HCT116 (cell line): Measurements from ENCODE around the gene TPT1.

Experiments
- CEBPB ChIP-seq: IDR thresholded peaks from 2 replicates; pipeline ENCODE4 v1.6.1; 2012; ENCODE audit warnings: low read depth
- CTCF ChIP-seq, 3 experiments: fragments of 200-600 bp in 1 of 3; sonication (generic) in 1 of 3; IDR thresholded peaks in 2 of 3; conservative IDR thresholded peaks in 1 of 3; 2 replicates each; pipeline ENCODE4 v1.5.1; 2012 to 2017; ENCODE audit warnings: low read depth in 2 of 3, low read length in 2 of 3, antibody characterized with exemption in 1 of 3, borderline replicate concordance in 1 of 3, control low read depth in 1 of 3, mild to moderate bottlenecking in 1 of 3, mixed read lengths in 1 of 3, mixed run types in 1 of 3, moderate library complexity in 1 of 3; ENCODE audit not compliant: insufficient read depth in 1 of 3
- EGR1 ChIP-seq: IDR thresholded peaks from 2 replicates; pipeline ENCODE4 v1.6.1; 2012; ENCODE audit warnings: low read depth
- EZH2 ChIP-seq: fragments of 200-600 bp; sonication (generic); IDR thresholded peaks from 2 replicates; pipeline ENCODE4 v1.6.1; 2017; ENCODE audit warnings: antibody characterized with exemption, mixed run types
- EZH2phosphoT487 ChIP-seq: fragments of 200-600 bp; IDR thresholded peaks from 2 replicates; pipeline ENCODE4 v1.6.1; 2018; ENCODE audit warnings: antibody characterized with exemption, borderline replicate concordance
- JUND ChIP-seq: IDR thresholded peaks from 2 replicates; pipeline ENCODE4 v1.6.1; 2012
- MAX ChIP-seq: IDR thresholded peaks from 2 replicates; pipeline ENCODE4 v1.6.1; 2012
- POLR2A ChIP-seq: IDR thresholded peaks from 2 replicates; pipeline ENCODE4 v1.7.0; 2011; ENCODE audit warnings: borderline replicate concordance; ENCODE audit not compliant: insufficient read depth, insufficient read length; ENCODE audit errors: extremely low read depth
- POLR2AphosphoS5 ChIP-seq: IDR thresholded peaks from 2 replicates; pipeline ENCODE4 v1.6.1; 2011; ENCODE audit warnings: mild to moderate bottlenecking, low read depth, low read length, moderate library complexity
- RAD21 ChIP-seq: IDR thresholded peaks from 2 replicates; pipeline ENCODE4 v1.6.1; 2012; ENCODE audit warnings: low read depth, mild to moderate bottlenecking
- REST ChIP-seq: IDR thresholded peaks from 2 replicates; pipeline ENCODE4 v1.6.1; 2012; ENCODE audit warnings: low read depth
- YY1 ChIP-seq: IDR thresholded peaks from 2 replicates; pipeline ENCODE4 v1.6.1; 2011; ENCODE audit warnings: low read length, low read depth, moderate library complexity, mild to moderate bottlenecking; ENCODE audit not compliant: insufficient replicate concordance; ENCODE audit errors: extremely low read depth
- ZFX ChIP-seq: fragments of 450-650 bp; IDR thresholded peaks from 2 replicates; pipeline ENCODE4 v1.6.1; 2017

- no peak for TF ChIP-seq POLR2AphosphoS5
- TF ChIP-seq CTCF (IDR thresholded peaks at IDR 0.05 in 2 of 3, conservative IDR thresholded peaks at IDR 0.05 in 1 of 3; ENCODE audit: borderline replicate concordance in 1 of 3, insufficient read depth in 1 of 3, low read depth in 2 of 3, low read length in 2 of 3): no peak
- TF ChIP-seq CEBPB: no peak
- no peak for TF ChIP-seq RAD21
- TF ChIP-seq ZFX: no peak
- TF ChIP-seq MAX: no peak
- no peak for TF ChIP-seq EGR1
- TF ChIP-seq POLR2A: no peak
- TF ChIP-seq REST: no peak
- TF ChIP-seq EZH2: no peak
- no peak for TF ChIP-seq YY1
- no peak for TF ChIP-seq EZH2phosphoT487
- TF ChIP-seq JUND: no peak
Observed at GRCh38 chr13:45364876-45365557, 24.0 kb upstream of the TPT1 start.
